Raji (cell line): ENCODE results near the gene TMEM187.

Source experiments
- POLR2A ChIP-seq: IDR thresholded peaks from 2 replicates; pipeline ENCODE4 v1.6.1; 2011; ENCODE audit warnings: low read depth, low read length, control low read depth; ENCODE audit not compliant: insufficient read depth

TMEM187 gene

GRCh38 chrX:153947009-153947769 is 25.4 kb upstream of the TMEM187 start:
- TF ChIP-seq POLR2A = no peak

- TF ChIP-seq POLR2A = no peak
Observed at GRCh38 chrX:153948002-153948466, 24.5 kb upstream of the TMEM187 start.

- TF ChIP-seq POLR2A = no peak
Observed at GRCh38 chrX:153948847-153949805, 23.4 kb upstream of the TMEM187 start.

GRCh38 chrX:153950127-153950526 is 22.4 kb upstream of the TMEM187 start:
- TF ChIP-seq POLR2A = no peak

GRCh38 chrX:153951683-153952372 is 20.7 kb upstream of the TMEM187 start:
- no peak for TF ChIP-seq POLR2A

GRCh38 chrX:153952373-153953026 is 20.1 kb upstream of the TMEM187 start:
- TF ChIP-seq POLR2A = no peak

- TF ChIP-seq POLR2A = no peak
Observed at GRCh38 chrX:153953342-153953830, 19.2 kb upstream of the TMEM187 start.

- no peak for TF ChIP-seq POLR2A
Observed at GRCh38 chrX:153953892-153954557, 18.5 kb upstream of the TMEM187 start.

GRCh38 chrX:153954558-153955227 is 17.9 kb upstream of the TMEM187 start:
- TF ChIP-seq POLR2A = no peak

- no peak for TF ChIP-seq POLR2A
Observed at GRCh38 chrX:153955228-153955732, 17.3 kb upstream of the TMEM187 start.

GRCh38 chrX:153956044-153956907 is 16.3 kb upstream of the TMEM187 start:
- TF ChIP-seq POLR2A = no peak

- TF ChIP-seq POLR2A = no peak
Observed at GRCh38 chrX:153957224-153957623, 15.3 kb upstream of the TMEM187 start.
